HG02885 (cell line): ENCODE measurements around the gene ANKRD36.
"Not testable (repeated sequence)": the region's sequence is repeated elsewhere in the genome, so short reads cannot be mapped to it uniquely, and the experiment has no call there.

Experiments used
- ATAC-seq: cut with Tn5 transposase; IDR thresholded peaks from one replicate; pipeline ENCODE4 v1.9.1; 2021; ENCODE audit warnings: mild to moderate bottlenecking; ENCODE audit not compliant: unreplicated experiment, poor library complexity

ANKRD36 gene

DNA sequence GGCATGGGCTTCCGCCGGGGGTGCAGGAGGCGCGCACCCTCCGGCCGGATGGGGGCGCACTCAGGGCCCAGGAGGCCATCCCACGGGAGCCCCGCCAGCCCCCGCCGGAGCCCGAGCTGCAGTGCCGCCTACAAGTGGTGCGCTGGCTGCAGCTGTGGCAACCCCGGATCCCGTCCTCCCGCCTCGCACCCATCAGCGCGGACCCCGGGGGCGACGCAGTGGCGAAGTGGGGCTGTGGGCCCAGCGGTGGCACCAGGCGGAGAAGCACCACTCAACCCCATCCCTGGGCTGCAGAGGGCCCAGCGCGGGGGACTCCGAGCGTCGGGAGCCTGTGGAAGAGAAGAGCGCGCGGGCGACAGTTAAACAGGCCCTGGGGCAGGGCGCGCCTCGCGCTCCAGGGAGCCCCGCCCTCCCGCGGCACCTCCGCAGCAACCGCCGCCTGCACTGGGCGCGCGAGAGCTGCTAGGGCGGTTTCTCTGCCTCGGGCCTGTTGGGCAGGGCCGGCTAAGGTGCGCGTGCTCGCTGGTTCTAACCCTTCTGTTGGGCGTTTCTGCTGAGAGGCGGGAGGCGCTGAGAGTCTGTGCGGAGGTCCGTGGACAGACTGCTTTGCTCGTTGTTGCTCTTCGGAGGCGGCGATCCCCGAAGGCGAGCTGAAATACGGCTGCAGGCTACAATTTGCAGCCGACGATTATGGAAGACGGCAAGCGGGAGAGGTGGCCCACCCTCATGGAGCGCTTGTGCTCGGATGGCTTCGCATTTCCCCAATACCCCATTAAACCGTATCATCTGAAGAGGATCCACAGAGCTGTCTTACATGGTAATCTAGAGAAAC, at the start of gene ANKRD36:
Gene ANKRD36, plus strand, starts transcription at position 104 of the 832 bp plus-strand sequence. Its CDS starts 587 bp downstream, at position 691.
- ATAC-seq = peak; percentile 98

DNA sequence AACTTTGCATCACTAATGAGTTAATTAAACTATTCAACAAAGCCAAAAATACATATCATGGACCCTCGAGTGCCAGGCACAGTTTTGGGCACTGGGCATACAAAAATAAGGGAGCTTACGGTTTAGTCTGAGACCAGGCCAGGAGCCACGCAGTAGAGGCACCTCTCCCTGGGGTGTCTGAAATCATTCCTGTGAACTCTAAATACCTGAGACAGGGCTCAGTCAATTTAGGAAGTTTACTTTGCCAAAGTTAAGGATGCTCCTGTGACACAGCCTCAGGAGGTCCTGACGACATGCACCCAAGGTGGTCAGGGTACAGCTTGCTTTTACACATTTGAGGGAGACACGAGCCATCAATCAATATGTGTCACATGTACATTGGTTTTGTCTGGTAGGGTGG, 46.9 kb upstream of the ANKRD36 start:
- ATAC-seq = not testable (repeated sequence)

DNA sequence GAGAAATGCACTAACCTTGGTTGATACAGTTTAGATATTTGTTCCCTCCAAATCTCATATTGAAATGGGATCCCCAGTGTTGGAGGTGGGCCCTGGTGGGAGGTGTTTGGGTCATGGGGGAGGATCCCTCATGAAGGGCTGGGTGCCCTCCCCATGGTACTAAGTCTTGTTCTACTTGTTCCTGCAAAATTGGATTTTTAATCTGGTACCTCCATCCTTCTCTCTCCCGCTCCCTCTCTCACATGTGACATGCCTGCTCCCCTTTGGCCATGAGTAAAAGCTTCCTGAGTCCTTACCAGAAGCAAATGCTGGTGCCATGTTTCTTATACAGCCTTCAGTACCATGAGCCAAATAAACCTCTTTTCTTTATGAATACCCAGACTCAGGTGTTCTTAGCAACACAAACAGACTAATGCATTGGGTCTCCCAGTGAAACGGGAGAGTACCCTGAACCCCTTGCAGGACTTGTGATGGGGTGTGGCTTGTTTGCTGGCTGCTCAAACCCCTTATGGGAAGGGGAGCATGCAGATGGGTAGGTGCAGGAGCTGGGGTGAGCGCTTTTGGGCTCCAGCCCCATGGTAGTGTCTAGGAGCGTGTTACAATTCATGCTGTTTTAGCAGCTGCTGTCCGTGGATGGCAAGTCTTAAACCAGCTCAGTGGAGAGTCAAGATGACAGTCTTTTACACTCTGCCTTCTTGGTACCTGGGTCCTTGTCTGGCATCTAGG, 45.5 kb upstream of the ANKRD36 start:
- no peak for ATAC-seq

DNA sequence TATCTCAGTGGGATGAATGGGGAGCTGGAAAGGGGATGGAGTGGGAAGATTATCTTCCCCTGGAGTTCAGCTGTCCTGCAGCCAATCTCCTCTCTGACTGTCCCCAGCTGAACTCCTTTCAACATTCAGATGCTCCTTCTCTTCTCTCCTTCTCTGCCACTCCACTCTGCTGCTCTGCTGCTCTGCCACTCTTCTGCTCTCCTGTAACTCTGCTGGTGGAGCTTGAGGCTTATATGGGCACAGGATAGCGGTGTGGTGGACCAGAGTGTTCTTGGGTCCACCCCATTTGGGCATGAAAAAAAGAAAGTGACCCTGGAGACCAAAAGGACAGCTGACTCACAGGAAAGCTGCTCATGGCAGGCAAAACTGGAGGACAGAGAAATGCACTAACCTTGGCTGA, 44.9 kb upstream of the ANKRD36 start:
- no peak for ATAC-seq

DNA sequence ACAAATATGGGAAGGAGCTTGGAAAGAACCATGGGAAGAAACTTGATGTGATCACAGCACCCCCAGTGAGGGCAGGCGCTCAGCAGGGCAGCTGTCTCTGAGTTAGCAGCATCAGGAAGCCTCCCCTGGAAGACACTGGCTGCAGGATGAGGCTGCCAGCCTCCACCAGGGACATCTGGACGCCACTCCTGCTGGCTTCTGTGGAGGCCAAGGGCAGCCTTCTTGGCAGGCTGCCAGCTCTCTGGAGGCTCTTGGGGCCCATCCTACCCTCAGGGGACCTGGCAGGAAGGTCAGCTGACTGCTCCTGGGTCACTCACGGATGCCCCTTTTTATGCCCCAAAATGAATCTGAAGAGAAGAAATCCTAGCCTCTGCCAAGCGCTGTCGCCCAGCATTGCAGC, 44.2 kb upstream of the ANKRD36 start:
- not testable (repeated sequence) for ATAC-seq

DNA sequence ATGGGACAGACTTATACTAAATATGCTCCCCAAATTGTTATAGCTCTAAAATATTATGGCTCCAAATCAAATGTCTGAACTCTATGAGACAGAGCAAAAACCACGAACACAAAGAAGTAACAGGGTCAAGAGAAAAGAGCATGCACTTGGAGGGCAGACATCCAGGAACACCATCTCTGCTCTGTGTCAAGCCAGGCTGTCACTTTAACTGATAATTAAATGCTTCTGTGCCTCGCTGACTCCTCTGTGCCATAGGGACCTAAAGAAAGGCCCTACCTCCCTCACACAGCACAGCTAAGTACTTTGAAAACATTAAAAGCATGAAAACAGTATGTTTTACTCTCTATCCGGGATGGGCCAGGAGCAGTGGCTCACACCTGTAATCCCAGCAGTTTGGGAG, 42.0 kb upstream of the ANKRD36 start:
- not testable (repeated sequence) for ATAC-seq

DNA sequence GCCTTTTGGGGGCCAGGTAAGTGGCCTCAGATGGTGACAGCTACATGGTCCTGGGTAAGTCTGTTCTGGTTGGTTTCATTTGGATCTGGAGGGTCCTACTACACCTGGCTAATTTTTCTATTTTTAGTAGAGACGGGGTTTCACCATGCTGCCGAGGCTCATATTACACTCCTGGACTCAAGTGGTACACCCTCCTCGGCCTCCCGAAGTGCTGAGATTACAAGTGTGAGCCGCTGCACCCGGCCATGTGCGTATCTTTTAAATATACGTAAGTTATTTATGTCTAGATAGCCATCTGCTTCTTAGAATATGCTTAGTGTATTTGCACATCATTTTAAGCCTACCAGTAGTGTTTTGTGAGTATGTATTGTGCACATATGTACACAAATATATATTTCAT, 35.7 kb upstream of the ANKRD36 start:
- ATAC-seq = not testable (repeated sequence)

DNA sequence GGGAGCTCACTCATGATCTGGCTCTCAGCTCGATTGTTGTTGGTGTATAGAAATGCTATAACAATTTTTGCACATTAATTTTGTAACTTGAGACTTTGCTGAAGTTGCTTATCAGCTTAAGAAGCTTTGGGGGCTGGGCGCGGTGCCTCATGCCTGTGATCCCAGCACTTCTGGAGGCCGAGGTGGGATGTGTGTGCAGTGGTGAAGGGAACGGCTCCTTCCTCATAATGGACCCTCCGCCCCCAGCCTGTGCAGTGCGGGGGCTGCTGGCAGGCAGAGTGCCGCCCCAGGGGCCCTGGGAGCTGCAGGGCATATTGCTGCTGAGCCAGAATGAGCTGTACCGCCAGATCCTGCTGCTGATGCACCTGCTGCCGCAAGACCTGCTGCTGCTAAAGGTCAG, 32.1 kb upstream of the ANKRD36 start:
- not testable (repeated sequence) for ATAC-seq

DNA sequence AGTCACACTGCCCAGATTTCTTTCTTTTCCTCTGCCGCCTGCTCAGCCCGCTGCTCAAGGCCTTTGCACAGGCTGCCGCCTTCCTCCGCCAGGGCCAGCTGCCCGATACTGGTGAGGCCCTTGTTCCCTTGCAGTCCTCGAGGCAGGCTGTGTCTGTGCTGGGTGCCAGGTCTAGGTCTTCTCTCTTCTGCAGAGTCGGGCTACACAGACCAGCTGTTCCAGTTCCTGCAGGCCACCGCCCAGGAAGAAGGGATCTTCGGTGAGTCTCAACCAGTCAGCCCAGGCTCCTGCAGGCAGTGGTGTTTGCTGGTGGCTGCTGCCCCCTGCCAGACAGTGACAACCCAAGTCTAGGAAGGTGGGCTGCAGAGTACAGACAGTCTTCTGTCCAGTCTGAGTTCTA, 30.7 kb upstream of the ANKRD36 start:
- ATAC-seq = not testable (repeated sequence)

DNA sequence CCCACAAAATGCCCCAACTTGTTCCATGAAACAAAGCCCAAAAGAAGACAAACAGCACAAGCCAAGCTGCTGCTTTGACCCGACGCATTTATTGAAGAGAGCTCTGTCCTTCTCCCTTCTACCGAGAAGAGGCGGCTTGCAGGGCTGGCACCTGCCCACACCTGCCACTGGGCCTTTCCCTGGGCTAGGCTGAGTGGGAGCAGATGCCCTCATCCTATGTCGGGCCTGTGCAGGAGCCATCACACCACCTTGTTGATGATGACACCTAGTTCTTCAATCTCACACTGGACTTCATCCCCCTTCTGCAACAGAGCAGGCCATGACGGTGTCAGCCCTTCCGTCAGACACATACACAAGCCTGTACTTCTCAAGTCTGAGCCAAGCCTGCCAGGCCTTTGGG, 29.4 kb upstream of the ANKRD36 start:
- ATAC-seq = not testable (repeated sequence)

DNA sequence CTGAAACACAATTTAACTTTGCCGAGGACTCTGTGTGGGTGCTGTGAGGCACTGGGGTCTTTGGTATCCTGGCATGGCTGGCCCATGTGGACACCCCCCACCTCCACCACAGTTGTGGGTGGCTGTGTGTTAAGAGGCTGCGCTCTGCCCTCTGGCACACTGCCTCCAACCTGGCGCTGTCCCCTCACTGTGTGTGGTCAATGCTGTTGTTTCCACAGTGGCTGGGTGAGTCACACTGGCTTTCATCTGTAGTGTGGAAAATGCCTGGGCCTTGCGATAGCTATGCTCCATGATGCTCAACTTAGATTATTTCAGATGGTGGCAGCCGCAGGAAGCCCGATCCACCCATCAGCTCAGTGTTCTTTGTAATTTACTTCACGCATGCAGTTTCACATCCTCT, 27.9 kb upstream of the ANKRD36 start:
- ATAC-seq = not testable (repeated sequence)

DNA sequence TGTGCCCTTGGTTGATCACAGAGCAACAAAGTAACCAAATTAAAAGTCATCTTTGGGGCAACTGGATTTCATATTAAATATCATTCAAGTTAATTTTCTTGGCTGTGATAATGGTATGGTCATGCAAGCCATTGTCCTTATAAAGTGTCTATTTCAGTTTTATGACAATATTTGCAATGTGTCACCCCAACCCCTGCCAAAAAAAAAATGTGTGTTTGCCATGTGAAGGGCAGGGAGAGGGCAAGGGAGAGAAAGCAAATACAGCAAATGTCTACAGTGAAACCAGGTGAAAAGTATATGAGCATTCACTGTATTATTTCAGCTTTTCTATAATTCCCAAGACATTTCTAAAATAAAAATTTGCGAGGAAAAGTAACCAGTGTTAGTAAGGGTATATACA, 24.2 kb upstream of the ANKRD36 start:
- not testable (repeated sequence) for ATAC-seq

DNA sequence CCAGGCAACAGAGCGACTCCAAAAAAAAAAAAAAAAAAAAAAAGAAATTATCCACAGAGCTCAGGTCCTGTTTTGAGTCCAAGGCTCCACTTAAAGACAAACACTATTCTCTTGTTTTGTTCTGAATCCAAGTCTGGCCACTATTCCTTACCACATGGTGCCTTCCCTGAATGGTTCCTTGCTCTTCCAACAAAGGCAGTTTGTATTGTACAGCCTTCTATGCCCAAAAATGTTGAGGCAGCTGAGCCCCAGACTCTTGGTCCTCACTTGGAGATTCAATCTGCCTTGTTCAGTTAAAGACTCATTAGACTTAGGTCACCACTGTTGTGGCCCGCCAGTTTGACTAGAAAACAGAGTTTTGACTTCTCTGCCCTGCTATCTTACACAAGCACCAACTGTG, 20.0 kb upstream of the ANKRD36 start:
- ATAC-seq = not testable (repeated sequence)

DNA sequence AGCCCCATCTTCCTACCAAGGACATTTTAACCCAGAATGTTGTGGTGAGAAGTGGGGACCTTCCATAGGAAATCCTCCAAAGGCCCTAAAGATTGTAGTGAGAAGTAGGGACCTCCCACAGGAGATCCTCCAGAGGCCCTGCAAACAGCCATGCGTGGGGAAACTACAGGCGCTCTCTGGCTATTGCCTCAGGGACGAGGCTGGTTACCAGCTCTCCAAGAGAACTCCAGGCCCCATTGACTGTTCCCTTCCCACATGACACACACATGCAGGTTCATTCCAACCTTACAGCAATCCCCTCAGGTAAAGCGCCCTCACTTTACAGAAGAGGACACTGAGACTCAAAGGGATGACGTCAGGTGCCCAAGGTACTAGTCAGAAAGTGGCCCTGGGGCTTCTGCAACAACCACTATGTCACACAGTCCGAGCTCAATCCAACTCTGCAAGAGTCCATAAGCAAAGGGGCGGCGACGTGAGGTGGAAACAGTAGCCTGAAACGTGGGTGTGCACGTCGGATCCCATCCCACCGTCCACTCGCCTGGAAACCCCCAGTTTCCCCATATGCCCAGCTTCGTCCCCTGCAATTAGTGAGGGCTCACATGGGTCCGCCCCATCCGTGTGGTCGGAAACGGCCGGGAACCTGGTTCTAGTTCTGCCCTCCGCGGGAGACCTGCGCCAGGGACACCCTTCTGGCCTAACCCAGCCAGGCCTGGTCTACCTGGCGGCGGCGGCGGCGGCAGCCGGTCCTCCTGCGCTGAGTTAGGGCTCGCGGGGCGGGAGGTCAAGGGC, 18.8 kb upstream of the ANKRD36 start:
- ATAC-seq = peak; percentile 24

DNA sequence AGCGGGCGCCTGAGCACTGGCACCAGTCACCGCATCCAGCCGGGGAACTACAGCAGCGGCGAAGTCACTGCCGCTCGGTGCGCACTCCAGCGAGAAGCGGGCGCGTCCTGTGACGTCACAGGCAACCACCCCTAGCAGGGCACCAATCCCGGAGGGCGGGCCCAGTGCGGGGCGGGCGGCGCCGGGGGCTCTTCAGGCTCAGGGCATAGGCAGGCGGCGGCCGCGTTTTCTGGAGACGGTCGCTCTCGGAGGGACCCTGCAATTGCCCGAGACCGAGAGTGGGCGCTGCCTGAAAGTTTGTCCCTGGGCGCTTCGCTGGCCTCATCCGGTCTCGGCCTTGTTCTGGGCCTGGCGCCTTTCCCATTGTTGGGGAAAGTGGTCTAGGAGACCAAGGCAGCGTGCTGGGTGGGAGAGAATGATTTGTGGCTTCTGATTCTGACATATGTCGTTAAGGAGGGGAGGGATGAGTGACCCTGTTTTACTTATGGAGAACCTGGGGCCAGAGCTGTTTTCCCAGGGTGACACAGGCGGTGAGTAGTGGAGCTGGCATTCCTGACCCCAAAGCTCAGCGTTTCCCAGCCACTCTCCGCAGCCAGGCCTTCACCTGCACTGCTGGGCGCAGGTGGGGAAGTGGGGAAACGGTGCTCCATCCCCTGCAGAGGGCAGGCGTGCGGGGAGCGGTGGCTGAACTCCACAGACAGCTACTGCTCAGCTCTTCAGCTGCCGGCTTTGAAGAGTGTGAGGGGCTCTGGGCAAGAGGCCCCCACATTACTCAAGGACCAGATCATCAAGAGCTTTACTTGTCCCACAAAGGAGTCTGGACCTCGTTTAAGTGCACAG, 18.0 kb upstream of the ANKRD36 start, which contains the start of gene FAHD2B:
Gene FAHD2B, minus strand, starts transcription at position 111 of the 840 bp plus-strand sequence. CDS start 3,176 bp downstream, outside the sequence.
- peak; percentile 95 for ATAC-seq

DNA sequence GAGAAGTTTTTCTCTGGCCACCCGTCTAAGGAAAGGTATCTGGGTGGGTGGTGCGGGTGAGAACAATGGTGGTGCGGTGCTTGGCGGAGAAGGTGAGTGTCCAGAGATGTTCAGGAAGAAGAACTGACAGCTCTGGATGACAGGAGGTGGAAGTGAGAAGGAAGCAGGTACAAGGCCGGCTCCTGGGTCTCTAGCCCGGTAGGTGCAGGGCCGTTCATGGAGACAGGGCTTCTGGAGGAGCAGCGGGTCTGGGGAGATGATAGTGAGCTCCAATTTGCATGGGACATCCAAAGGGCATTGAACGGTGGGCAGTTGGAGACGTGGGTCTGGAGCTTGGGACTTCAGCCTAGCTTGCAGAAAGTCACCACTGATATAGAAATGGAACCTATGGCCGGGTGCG, 17.3 kb upstream of the ANKRD36 start:
- no peak for ATAC-seq

DNA sequence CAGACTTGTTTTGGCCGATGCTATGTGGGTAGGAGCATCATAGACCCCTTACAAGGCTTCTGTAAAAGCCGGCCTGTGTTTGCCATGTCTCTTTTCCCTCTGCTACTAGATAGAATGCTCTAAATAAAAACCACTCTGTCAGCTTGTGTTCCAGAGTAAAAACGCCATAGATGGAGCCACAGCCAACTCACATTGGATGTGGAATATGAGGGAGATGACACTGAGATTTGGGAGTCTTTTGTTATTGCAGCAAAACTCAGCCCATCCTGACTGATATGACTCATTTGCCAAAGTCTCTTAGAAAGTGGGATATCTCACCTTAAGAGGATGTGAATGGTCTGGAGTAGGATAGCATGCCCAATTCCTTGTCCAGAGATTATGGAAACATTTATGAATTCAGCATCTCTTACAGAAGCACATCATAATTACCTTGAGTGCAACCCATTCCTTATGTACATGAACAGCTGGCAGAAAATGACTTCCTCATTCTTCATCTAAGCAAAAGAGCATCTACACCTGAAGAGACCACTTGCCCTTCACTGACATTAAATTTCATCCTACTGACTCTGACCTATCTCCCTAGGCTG, 14.1 kb upstream of the ANKRD36 start:
- not testable (repeated sequence) for ATAC-seq

DNA sequence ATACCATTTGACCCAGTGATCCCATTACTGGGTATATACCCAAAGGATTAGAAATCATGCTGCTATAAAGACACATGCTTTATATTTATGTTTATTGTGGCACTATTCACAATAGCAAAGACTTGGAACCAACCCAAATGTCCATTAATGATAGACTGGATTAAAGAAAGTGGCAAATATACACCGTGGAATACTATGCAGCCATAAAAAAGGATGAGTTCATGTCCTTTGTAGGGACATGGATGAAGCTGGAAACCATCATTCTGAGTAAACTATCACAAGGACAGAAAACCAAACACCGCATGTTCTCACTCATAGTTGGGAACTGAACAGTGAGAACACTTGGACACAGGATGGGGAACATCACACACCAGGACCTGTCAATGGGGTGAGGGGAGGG, 6.1 kb upstream of the ANKRD36 start:
- ATAC-seq = not testable (repeated sequence)

DNA sequence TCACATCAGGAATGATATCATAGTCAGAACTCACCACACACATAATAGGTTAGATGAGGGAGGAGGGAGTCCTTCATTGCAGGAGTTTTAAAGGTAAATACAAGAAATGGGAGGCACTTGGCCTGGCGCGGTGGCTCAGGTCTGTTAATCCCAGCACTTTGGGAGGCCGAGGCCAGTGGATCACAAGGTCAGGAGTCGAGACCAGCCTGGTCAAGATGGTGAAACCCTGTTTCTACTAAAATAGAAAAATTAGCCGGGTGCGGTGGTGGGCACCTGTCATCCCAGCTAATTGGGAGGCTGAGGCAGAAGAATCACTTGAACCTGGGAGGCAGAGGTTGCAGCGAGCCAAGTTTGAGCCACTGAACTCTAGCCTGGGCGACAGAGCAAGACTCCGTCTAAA, 1.7 kb upstream of the ANKRD36 start:
- not testable (repeated sequence) for ATAC-seq
